H1 (cell line): ENCODE data around the gene CCNI2. TPM values are rescaled to one million over a fixed set of nuclear protein-coding genes. Genes with fewer than 3 reads are reported as not detected.

ENCODE experiments used
- BCL11A ChIP-seq, 2 experiments: IDR thresholded peaks; one replicate each; pipeline ENCODE4 v1.6.1; 2011; ENCODE audit warnings: low read depth in 2 of 2, low read length in 2 of 2, mild to moderate bottlenecking in 2 of 2
- EP300 ChIP-seq, 2 experiments: IDR thresholded peaks; 1 replicate in 1 of 2; 2 replicates in 1 of 2; pipeline ENCODE4 v1.6.1; 2011 to 2012; ENCODE audit warnings: low read depth in 2 of 2, low read length in 2 of 2, mild to moderate bottlenecking in 2 of 2, borderline replicate concordance in 1 of 2, inconsistent platforms in 1 of 2, moderate library complexity in 1 of 2
- GABPA ChIP-seq: IDR thresholded peaks from 2 replicates; pipeline ENCODE4 v1.6.1; 2011; ENCODE audit warnings: mild to moderate bottlenecking, low read length, moderate library complexity, borderline replicate concordance; ENCODE audit not compliant: insufficient read depth
- GTF2F1 ChIP-seq: IDR thresholded peaks from 2 replicates; pipeline ENCODE4 v1.6.1; 2012; ENCODE audit warnings: low read depth, low read length, improper control_type of control experiment, borderline replicate concordance
- HDAC6 ChIP-seq: IDR thresholded peaks from one replicate; pipeline ENCODE4 v1.7.1; 2012; ENCODE audit warnings: low read depth, mild to moderate bottlenecking, inconsistent platforms, low read length, moderate library complexity
- NANOG ChIP-seq: IDR thresholded peaks from 2 replicates; pipeline ENCODE4 v1.6.1; 2011; ENCODE audit warnings: low read length, low read depth, mild to moderate bottlenecking, inconsistent platforms; ENCODE audit not compliant: insufficient read depth, poor library complexity, severe bottlenecking
- SRF ChIP-seq: IDR thresholded peaks from 2 replicates; pipeline ENCODE4 v1.6.1; 2011; ENCODE audit warnings: mild to moderate bottlenecking, low read depth, low read length, moderate library complexity
- polyA plus RNA-seq, 7 experiments: library from polyadenylated mRNA; depleted of rRNA in 3 of 7; stranded (reverse) in 5 of 7; unstranded in 2 of 7; fragments of >200 nt in 5 of 7; fragments of 200-250 nt in 2 of 7; gene quantifications; 1 replicate in 5 of 7; 2 replicates in 1 of 7; 4 replicates in 1 of 7; pipeline versions ENCODE4 v1.2.1 to v1.2.3, GENCODE V29; 2011 to 2013; ENCODE audit warnings: missing spikeins in 2 of 7, mixed read lengths in 2 of 7
- total RNA-seq: library from RNA; stranded (reverse); fragmentation: NEBNext Ultra II Directional; extraction: Animal tissue kit (Norgen Biotek cat#: 25700); gene quantifications from 2 replicates; pipeline ENCODE4 v1.2.1, GENCODE V29; 2021
- TF ChIP-seq, protein P1 (sequence below): fragments of 300-600 bp; sonication (generic); IDR thresholded peaks from 2 replicates; pipeline ENCODE4 v1.7.1; 2012; ENCODE audit warnings: low read length, moderate library complexity, mild to moderate bottlenecking, inconsistent platforms; ENCODE audit not compliant: insufficient replicate concordance

Gene CCNI2
- total and polyA plus RNA-seq, 2 of the 8 experiments (the other 6 are each of a cell fraction or from before 2014, with no cell fraction given): 1.3 to 1.4 TPM

DNA sequence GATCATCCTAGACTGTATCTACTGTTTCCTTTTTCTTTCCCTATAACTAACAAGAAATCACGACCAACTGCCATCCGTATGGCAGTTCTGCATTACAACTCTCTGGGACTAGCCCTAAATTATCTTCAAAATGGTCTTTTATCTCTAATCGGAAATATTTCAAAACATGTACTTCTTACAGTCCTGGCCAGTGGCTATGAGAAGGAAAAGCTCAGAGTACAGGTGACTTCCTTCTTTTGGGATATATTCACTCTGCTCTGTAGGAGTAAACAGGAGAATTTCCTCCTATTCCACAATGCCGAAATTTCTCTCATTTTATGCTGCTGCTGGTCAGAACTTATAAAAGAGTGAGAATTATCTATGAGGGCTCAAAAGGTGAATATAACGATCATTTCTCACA is 31.6 kb downstream of the CCNI2 start (continued):
- TF ChIP-seq, protein P1, sequence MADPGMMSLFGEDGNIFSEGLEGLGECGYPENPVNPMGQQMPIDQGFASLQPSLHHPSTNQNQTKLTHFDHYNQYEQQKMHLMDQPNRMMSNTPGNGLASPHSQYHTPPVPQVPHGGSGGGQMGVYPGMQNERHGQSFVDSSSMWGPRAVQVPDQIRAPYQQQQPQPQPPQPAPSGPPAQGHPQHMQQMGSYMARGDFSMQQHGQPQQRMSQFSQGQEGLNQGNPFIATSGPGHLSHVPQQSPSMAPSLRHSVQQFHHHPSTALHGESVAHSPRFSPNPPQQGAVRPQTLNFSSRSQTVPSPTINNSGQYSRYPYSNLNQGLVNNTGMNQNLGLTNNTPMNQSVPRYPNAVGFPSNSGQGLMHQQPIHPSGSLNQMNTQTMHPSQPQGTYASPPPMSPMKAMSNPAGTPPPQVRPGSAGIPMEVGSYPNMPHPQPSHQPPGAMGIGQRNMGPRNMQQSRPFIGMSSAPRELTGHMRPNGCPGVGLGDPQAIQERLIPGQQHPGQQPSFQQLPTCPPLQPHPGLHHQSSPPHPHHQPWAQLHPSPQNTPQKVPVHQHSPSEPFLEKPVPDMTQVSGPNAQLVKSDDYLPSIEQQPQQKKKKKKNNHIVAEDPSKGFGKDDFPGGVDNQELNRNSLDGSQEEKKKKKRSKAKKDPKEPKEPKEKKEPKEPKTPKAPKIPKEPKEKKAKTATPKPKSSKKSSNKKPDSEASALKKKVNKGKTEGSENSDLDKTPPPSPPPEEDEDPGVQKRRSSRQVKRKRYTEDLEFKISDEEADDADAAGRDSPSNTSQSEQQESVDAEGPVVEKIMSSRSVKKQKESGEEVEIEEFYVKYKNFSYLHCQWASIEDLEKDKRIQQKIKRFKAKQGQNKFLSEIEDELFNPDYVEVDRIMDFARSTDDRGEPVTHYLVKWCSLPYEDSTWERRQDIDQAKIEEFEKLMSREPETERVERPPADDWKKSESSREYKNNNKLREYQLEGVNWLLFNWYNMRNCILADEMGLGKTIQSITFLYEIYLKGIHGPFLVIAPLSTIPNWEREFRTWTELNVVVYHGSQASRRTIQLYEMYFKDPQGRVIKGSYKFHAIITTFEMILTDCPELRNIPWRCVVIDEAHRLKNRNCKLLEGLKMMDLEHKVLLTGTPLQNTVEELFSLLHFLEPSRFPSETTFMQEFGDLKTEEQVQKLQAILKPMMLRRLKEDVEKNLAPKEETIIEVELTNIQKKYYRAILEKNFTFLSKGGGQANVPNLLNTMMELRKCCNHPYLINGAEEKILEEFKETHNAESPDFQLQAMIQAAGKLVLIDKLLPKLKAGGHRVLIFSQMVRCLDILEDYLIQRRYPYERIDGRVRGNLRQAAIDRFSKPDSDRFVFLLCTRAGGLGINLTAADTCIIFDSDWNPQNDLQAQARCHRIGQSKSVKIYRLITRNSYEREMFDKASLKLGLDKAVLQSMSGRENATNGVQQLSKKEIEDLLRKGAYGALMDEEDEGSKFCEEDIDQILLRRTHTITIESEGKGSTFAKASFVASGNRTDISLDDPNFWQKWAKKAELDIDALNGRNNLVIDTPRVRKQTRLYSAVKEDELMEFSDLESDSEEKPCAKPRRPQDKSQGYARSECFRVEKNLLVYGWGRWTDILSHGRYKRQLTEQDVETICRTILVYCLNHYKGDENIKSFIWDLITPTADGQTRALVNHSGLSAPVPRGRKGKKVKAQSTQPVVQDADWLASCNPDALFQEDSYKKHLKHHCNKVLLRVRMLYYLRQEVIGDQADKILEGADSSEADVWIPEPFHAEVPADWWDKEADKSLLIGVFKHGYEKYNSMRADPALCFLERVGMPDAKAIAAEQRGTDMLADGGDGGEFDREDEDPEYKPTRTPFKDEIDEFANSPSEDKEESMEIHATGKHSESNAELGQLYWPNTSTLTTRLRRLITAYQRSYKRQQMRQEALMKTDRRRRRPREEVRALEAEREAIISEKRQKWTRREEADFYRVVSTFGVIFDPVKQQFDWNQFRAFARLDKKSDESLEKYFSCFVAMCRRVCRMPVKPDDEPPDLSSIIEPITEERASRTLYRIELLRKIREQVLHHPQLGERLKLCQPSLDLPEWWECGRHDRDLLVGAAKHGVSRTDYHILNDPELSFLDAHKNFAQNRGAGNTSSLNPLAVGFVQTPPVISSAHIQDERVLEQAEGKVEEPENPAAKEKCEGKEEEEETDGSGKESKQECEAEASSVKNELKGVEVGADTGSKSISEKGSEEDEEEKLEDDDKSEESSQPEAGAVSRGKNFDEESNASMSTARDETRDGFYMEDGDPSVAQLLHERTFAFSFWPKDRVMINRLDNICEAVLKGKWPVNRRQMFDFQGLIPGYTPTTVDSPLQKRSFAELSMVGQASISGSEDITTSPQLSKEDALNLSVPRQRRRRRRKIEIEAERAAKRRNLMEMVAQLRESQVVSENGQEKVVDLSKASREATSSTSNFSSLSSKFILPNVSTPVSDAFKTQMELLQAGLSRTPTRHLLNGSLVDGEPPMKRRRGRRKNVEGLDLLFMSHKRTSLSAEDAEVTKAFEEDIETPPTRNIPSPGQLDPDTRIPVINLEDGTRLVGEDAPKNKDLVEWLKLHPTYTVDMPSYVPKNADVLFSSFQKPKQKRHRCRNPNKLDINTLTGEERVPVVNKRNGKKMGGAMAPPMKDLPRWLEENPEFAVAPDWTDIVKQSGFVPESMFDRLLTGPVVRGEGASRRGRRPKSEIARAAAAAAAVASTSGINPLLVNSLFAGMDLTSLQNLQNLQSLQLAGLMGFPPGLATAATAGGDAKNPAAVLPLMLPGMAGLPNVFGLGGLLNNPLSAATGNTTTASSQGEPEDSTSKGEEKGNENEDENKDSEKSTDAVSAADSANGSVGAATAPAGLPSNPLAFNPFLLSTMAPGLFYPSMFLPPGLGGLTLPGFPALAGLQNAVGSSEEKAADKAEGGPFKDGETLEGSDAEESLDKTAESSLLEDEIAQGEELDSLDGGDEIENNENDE: no peak
- TF ChIP-seq GABPA: no peak
- TF ChIP-seq BCL11A (IDR thresholded peaks at IDR 0.05; ENCODE audit: low read depth in 2 of 2, low read length in 2 of 2): no peak
- no peak for TF ChIP-seq HDAC6
- TF ChIP-seq EP300 (IDR thresholded peaks at IDR 0.05; ENCODE audit: borderline replicate concordance in 1 of 2, low read depth in 2 of 2, low read length in 2 of 2): no peak
- TF ChIP-seq SRF: no peak
- TF ChIP-seq GTF2F1: no peak
- no peak for TF ChIP-seq NANOG
